HG03571 (cell line): ENCODE data around the gene JPH2.

ENCODE experiments used
- ATAC-seq: cut with Tn5 transposase; IDR thresholded peaks from one replicate; pipeline ENCODE4 v1.9.1; 2021; ENCODE audit not compliant: unreplicated experiment

The JPH2 gene

DNA sequence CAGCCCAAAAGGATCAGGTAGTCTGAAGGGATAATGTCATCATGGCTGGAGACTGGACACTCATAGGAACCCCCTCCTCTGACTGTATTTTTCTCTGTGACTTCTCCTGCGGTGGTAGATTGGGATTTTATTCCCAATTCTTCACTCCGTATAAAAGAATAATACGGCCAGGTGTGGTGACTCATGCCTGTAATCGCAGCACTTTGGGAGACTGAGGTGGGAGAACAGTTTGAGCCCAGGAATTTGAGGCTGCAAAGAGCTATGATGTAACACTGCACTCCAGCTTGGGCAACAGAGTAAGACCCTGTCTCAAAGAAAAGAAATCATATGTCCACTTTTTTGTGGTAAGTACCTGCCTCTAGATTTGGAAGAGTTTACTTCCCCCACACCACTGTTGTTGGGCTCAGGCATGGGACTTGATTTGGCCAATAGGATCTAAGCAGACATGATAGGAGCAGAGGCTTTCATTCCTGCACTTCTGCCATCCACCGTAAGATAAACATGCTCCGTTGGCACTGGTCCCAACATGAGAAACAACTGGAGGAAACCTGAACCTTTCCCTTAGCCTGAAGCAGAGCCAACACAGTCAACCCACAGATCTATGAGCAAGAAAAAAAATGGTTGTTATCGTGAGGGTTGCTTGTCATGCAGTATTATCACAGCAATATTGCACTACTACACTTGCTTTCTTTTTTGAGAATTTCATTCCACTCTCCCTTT is 82.0 kb downstream of the JPH2 start:
- ATAC-seq: no peak

DNA sequence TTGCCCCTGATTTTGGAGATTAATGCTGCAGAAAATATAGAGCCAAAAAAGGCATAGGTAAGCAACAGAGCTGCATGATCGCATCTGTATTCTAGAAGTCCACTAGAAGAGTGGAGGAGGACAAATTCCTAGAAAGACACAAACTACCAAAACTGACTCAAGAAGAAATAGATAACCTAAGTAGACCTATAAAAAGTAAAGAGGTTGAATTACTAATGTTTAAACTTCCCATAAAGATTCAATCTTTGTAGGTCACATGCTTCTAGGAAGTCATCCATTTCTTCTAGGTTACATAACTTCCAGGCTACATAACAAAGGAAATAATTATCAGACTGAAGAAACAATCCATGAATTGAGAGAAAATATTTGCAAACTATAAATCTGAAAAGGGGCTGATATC is 84.4 kb downstream of the JPH2 start:
- ATAC-seq: no peak

DNA sequence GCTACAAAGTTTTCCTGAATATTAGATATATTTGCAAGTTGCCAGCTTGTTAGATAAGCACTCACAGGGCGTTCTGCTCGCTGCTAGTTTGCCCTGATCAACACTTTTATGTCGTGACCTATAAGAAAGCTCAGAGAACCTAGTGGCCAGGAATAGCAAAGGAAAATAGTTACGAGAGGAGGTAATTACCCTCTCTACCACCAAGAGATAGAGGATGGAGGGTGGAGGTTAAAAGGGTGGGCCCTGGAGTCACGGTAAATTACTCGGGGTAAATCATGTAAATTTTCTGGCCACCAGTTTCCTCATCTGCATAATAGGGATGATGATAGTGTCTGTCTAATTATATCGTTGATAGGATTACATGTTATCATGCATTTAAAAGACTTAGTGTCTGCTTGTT is 87.2 kb downstream of the JPH2 start:
- ATAC-seq: no peak

DNA sequence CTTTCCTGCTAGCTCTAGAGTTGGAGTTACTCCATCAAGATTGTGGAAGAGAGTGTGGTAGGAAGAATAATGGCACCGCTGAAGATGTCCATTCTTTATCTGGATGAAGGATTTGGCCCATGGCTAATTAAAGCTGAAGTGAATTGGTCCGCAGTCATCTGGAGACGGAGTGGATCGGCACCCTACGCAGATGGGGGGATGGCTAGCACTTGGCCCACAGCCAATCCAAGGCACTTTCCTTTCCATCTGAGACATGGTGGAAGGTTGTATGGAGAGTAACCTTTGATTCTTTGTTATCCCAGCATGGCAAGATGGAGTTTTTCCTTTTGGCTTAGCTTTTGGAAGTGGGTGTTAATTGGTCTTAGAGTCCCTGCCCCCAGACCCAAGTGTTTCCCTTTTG is 88.3 kb downstream of the JPH2 start:
- ATAC-seq: no peak

DNA sequence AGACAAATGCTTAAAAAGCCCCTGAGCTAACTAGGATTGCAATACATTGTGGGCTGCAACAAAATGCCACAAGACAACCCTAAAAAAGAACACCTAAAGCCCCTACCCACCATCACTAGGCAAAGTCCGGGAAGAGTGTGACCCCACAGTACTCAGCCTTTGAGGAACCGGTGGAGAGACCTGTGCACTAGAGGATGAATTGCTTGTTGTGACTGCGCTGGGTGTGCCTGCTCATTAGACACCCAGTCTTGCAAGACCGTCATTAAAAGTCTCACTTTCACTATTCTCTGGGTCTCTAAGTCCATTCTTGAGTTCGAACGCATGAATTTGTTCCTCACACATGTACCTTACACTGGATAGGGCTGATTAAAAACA is 88.7 kb downstream of the JPH2 start:
- no peak for ATAC-seq

DNA sequence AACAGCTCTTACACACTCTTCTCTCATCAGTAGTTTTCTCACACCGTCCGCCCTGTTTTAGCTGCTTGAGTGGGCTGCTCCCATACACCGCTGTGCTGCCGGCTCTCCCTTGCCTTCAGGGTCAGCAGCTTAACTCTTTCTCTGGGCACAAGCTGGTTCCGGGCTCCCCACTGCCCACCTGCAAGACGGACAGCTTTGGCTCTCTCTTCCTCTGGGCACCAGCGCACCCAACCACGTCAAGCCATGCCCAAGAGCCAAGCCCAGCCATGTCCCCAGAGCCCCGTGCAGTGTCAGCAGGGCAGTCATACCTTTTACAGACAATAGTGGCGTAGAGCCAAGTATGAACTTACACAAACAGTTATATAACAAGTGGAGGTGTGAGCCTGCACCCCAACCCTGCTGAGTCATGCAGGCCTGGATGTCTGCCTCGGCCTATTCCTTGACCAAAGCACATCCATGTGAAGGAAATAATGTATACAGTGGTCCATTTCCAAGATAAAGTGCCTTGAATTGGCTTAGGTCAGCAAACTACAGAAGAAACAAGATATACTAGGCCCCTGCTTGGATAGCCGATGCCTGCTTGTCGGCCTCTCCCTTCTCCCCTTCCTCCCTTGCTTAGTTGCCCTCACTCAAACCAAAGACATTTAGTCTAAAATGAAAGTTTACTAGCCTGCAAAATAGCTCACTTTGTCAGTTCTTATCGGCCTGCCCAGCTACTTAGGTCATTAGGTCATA is 89.3 kb downstream of the JPH2 start:
- ATAC-seq: no peak

DNA sequence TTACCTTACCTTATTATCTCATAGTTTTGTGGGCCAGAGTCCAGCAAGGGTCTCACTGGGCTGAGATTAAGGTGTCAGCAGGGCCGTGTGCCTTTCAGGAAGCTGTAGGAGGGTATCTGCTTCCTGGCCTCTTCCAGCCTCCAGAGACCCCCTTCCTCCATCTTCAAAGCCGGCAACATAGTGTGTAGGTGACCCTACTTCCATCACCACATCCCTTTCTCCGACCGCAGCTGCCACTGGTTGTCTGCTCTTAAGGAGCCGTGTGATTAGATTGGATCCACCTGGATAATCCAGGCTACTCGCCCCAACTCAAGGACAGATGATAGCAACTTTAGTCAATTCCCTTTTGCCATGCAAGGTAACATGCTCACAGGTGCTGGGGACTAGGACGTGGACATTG is 91.2 kb downstream of the JPH2 start:
- ATAC-seq: no peak

DNA sequence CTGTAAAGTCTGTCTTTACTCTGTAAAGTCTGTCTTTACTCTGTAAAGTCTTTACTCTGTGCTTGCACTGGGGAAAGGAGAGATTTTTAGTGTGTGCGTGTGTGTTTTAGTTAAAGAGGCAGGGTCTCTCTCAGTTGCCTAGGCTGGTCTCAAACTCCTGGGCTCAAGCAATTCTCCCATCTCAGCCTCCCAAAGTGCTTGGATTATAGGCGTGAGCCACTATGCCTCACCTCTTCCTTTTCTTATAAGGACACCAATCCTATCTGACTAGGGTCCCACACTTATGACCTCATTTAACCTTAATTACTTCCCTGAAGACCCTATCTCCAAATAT is 93.8 kb downstream of the JPH2 start:
- no peak for ATAC-seq

DNA sequence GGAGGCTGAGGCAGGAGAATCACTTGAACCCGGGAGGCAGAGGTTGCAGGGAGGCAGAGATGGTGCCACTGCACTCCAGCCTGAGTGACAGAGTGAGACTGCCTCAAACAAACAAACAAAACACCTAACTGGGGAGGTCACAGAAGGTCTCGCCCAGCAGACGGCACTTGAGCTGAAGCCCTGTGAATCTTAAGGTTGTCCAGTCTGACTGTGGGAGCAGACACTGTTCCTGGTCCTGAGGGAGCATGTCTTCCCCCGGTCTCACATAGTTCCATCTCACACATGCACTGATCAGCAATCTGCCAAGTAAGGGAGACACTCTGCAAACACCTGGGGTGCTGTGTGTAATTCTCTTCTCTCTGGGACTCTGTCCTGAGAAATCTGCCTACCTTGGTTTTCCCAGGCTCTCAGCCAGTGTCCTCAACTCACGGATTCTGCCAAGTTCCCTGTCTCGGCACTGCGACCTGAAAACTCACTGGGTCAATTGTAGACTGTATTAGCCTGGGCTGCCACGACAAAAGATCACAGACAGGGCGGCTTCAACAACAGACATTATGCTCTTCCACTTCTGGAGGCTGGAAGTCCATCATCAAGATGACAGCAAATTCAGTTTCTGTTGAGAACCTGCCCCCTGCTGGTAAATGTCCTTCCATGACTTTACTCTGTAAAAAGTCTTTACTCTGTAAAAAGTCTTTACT is 94.3 kb downstream of the JPH2 start:
- no peak for ATAC-seq

DNA sequence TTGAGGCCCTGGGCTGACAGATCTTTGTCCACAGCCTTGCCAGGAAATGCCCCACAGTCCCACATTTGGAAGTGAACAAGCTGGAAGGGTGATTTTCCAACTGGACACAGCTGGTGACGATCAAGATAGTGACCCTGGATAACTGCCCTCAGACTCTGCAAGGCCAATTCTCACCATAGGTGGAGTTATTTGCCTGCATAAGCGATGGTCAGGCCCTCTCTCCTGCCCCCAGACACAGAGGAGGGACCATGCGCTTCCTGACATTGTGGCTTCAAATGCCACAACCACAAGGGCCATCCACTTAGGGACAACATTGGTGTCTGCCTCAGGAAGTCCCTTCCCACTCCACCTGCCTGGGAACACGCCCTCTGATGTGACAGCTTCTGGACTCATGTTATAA is 96.0 kb downstream of the JPH2 start:
- ATAC-seq: no peak

DNA sequence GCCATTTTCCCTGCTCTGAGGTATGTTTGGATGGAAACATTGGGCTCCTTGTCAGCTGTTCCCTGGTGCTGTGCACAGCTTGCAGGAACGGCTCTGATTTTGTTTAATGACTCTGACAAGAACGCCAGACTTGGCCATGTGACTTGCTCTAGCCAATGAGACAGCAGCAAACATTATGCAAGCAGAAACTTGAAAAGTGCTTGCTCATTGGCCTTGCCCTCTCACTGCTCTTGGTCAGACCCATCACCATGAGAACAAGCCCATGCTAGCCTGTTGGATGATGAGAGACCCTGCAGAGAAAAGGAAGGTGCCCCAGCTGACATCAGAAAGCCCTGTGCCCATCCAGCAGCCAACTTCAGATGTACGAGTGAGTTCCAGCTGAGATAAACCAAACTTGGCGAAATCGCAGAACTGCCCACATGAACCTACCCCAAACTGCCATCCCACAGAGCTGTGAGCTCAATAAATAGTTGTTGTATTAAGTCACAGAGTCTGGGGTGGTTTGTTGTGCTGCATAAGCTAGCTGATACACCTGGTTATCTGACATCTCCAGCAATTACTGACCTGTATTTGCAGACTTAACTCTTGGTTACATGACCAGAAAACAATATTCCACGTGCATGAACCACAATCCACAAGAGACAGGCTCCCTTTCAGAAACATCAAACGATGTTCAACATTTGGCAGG is 96.9 kb downstream of the JPH2 start:
- ATAC-seq: no peak

DNA sequence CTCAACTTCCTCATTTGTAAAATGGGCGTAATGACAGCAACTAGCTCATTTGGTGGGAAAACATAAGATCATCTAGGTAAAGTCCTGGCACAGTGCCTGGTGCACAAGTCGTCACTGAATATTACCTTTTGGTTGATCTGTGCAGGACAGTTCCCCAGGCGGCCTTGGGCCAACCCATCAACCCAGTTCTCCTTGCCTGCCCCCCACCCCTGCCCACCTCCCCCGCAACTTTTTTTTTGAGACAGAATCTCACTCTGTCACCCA is 99.2 kb downstream of the JPH2 start:
- ATAC-seq: no peak

DNA sequence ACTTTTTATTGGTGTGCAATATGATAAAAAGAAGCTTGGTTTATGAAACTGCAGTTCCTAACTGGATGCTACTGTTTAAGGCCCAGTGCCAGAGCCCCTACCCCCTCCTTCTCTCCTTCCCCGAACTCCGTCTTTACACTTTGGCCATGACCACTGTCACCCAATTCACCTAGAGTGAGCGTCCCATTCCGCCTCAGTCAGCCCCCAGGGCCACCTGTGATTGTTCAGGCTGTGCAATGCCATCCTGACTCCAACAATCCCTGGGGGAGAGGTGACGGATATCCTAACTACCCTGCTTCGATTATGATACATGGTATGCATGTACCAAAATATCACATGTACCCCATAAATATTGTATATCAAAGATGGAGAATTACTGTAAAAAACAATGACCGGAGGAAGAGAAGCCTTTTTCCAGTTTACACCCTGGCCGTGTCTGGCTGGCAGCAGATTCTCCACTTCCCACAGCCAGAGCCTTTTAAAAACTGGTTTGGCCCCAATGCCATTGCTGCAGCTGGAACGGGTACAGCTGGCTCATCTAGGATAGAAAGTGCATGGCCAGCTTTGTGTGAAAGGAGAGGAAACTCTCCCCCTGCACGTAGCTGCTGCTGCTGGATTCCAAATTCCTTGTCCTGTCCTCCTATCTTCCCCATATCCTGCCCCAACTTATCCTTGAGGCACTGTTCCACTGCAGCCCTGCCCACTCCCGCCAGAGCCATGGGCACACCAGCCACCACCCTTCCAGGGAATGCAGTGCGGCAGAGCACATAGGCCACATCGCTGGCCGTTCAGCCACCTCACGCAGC is 99.7 kb downstream of the JPH2 start:
- no peak for ATAC-seq

DNA sequence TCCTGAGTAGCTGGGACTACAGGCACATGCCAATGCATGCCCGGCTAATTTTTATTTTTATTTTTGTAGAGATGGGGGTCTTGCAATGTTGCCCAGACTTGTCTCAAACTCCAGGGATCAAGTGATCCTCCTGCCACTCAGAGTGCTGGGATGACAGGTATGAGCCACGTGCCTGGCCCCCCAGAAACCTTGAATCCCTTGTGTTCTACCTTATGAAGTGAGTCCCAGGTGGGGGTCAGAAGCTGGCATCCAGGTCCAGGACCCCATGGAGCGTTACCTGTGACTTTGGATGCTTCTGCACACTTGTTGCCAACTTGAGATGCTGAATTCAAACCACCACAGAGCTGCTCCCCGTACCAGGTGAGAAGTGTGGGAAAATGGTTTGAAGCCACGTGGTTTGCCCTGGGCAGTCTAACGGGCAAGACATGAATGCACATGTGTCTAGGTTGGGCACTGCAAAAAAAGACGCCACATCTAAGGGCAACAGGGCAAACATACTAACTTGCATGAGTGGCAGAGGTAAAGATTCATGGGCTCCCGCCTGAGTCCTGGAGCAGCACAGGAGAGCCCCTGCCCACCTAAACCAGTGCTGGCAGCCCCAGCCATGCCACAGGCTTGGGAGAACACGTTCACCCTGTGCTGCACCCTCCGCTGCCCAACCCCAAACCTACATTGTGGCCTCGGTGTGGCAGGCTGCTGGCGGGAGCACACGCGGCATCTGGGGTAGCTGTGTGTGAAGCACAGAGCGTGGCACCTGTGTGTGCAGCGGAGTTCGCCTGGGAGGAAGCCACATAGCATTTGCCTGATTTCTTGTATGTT is 101.2 kb downstream of the JPH2 start:
- no peak for ATAC-seq

DNA sequence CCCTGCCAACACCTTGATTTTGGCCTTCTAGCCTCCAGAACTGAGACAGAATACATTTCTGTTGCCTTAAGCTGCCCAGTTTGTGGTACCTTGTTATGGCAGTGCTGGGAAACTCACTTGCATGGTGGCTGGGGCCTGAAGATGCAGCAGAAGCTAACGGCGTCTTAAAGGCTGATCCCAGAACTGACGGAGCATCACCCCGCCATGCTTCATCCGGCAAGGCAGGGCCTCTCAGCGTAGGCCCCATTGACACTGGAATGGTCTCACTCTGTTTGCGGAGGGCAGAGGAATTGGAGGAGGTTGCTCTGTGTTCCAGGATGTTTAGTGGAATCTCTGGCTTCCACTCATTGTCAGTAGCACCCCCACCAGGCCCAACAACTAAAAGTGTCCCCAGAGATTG is 102.1 kb downstream of the JPH2 start:
- no peak for ATAC-seq

DNA sequence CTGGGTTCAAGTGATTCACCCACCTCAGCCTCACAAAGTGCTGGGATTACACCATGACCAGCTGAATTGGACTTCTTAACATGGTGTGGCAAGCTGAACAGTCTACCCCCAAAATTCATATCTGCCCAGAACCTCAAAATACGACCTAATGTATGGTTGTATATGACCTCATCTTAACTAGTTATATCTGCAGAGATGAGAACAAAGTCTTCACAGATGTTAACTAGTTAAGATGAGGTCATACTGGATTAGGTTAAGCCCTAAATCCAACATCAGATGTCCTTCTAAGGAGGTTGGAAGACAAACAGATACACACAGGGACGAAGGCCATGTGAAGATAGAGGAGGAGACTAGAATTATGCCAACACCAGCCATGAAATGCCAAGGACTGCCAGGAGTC is 102.5 kb downstream of the JPH2 start:
- no peak for ATAC-seq

DNA sequence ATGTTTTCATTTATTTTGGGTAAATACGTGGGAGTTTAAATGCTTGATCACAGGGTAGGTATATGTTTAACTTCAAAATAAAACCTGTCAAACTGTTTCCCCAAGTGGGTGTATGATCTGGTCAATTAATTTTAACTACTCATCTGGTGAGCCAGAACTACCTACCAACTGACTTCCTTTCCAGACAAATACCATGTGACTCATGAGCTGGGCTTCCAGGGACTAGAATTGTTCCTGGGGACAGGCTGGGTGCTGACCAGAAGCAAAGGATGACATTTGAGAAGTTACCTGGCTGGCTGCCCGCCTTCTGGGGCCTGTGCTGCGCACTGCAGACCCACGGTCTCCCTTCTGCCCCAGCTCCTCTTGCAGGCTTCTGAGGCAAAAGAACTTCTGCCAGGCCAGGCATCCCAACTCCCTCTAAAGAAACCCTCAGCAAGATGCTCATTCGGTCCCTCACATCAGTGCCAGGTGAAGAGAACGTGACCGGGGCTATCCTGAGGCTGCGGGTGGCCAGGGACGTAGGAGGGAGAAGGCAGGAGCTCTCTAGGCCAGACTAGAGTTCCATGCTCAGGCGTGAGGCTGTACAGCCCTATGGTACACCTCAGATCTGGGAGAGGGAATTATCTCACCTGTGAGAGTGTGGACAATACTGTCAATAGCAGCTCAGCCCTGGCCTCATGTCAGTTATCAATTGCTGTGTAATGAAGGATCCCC is 103.6 kb downstream of the JPH2 start:
- ATAC-seq: no peak

DNA sequence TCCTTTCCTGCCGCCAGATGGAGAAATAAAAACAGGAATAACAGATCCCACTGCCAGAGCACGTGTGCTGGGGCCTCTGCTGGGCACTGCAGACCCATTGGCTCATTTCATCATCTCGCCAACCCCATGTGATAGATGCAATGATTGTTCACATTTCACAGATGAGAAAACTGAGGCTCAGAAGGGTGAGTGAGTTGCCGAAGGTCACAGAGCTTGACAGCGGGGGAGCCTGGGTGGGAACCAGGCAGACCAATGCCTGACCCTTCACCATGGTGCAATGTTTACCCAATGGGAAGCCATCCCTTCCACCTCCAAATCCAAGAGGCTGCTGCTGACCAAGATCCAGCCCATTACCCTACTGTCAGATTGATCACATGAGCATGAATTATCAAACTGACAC is 105.1 kb downstream of the JPH2 start:
- ATAC-seq: no peak

DNA sequence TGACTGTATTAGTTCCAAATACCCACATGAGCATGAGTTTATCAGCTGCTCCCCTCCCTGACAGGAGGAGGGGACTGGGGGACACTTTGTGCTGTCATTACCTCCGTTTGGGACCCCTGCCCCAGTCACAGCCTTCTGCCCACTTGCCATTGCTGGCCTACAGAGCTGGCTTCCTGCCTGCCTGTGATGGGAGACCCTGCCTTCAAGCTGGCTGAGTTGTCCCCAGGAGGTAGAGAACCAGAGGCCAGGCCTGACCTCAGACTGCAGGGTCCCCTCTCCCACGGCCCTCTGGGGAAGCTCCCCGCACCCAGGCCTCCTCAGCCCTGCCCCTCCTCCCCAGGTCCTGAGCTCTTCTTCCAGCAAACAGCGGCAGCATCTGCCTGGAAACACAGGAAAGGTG is 105.5 kb downstream of the JPH2 start:
- no peak for ATAC-seq
